Measurements from ENCODE around the gene FZD4. TPM values are rescaled to one million over a fixed set of nuclear protein-coding genes. Genes with fewer than 3 reads are reported as not detected.
"Not testable (repeated sequence)": the region's sequence is repeated elsewhere in the genome, so short reads cannot be mapped to it uniquely, and the experiment has no call there.

The FZD4 gene
- total RNA-seq, 1 experiment from 2014 or later = 2.6 TPM

DNA sequence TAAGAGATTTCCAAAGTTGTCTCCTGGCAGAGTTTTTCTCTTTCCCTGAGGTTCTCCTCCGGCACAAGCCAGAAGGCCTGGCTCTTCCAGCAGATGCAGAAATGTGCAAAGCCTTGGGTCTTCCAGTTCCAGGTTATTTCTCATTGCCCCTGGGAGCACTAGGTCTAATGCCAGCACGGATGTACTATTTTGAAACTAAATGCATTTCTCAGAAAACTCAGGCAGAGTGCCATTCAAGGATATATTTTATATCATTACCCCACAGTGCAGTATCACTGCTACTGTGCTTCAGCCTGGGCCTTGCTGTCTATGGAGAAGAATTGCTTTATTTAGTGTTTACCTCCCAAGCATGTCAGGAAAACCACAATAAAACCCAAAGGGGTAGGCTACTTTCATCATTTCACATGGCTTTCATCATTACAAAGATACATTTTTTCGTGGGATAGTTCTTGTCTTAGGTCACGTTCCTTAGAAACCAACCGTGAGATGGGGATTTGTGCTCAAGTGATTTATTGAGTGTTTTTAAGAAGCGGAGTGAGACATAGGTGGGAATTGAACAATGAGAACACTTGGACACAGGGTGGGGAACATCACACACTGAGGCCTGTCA is 22.4 kb upstream of the FZD4 start:
- BruUV-seq (replicated peaks) = no TSS peak
- DNase-seq = no peak
- Histone ChIP-seq H3K9me2 (ENCODE audit: insufficient read depth) (no peaks in the 10 kb centered on the region), H3K79me2 (ENCODE audit: low read depth) (no peaks in the 10 kb centered on the region), H3K27me3 (ENCODE audit: insufficient read depth, low read depth) (no peaks in the 10 kb centered on the region), H3K4me2 (no peak overlapping the region), H3K36me3 (ENCODE audit: low read depth) (no peaks in the 10 kb centered on the region), H3K27ac (no peak overlapping the region), H2AFZ (no peak overlapping the region), H3K4me3 (no peak overlapping the region), H3K4me1 (replicated peaks; ENCODE audit: insufficient read depth) (peaks cover 5% of the 10 kb centered on the region), H3F3A (ENCODE audit: insufficient read depth, low read depth) (peaks cover 4% of the 10 kb centered on the region; the same call in 1 of the 2 replicates), H3K9me3 (ENCODE audit: insufficient read depth, low read depth) (peaks cover 11% of the 10 kb centered on the region), H4K20me1 (ENCODE audit: insufficient read depth) (no peaks in the 10 kb centered on the region)
- intact Hi-C loops (cut with micrococcal nuclease; ENCODE audit: unreplicated experiment) = loop anchor here (1.0 kb wide), 1 partner anchor 313 kb away; no protein-coding TSS in a partner anchor
- POLR2A ChIA-PET (ENCODE audit: unreplicated experiment) = no interaction called here
- CTCF ChIA-PET = no interaction called here
- TF ChIP-seq, protein P1, sequence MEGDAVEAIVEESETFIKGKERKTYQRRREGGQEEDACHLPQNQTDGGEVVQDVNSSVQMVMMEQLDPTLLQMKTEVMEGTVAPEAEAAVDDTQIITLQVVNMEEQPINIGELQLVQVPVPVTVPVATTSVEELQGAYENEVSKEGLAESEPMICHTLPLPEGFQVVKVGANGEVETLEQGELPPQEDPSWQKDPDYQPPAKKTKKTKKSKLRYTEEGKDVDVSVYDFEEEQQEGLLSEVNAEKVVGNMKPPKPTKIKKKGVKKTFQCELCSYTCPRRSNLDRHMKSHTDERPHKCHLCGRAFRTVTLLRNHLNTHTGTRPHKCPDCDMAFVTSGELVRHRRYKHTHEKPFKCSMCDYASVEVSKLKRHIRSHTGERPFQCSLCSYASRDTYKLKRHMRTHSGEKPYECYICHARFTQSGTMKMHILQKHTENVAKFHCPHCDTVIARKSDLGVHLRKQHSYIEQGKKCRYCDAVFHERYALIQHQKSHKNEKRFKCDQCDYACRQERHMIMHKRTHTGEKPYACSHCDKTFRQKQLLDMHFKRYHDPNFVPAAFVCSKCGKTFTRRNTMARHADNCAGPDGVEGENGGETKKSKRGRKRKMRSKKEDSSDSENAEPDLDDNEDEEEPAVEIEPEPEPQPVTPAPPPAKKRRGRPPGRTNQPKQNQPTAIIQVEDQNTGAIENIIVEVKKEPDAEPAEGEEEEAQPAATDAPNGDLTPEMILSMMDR (conservative IDR thresholded peaks at IDR 0.05) = no peak
- TF ChIP-seq EZH2 (IDR thresholded peaks at IDR 0.05; ENCODE audit: low read depth) = no peak

DNA sequence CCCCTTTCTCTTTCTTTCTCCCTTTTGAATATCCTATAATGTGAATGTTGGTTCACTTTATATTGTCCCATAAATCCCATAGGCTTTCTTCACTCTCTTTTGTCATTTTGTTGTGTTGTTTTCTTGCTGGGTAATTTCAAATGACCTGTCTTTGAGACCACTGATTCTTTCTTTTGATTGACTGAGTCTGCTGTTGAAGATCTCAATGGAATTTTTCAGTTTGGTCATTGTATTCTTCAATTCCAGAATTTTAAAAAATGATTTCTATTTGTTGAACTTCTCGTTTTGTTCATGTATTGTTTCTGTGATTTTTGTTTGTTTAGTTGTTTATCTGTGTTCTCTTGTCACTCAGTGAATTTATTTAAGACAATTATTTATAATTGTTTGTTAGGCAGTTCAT is 17.5 kb upstream of the FZD4 start:
- no peak for DNase-seq
- TF ChIP-seq, protein P1 (conservative IDR thresholded peaks at IDR 0.05) = no peak
- TF ChIP-seq EZH2 (IDR thresholded peaks at IDR 0.05; ENCODE audit: low read depth) = no peak
- ChIA-PET POLR2A (ENCODE audit: unreplicated experiment) (interaction anchor here (0.6 kb wide), 1 partner anchor 17 kb away, joined by 3 read pairs; no protein-coding TSS in a partner anchor), CTCF (no interaction called here)
- Histone ChIP-seq H3K4me2 (no peak overlapping the region), H3K27ac (no peak overlapping the region), H2AFZ (no peak overlapping the region), H3K36me3 (ENCODE audit: low read depth) (no peaks in the 10 kb centered on the region), H3K9me3 (ENCODE audit: insufficient read depth, low read depth) (peaks cover 11% of the 10 kb centered on the region), H3F3A (ENCODE audit: insufficient read depth, low read depth) (no peaks in the 10 kb centered on the region), H4K20me1 (ENCODE audit: insufficient read depth) (no peaks in the 10 kb centered on the region), H3K27me3 (ENCODE audit: insufficient read depth, low read depth) (no peaks in the 10 kb centered on the region), H3K4me3 (no peak overlapping the region), H3K4me1 (replicated peaks; ENCODE audit: insufficient read depth) (no peaks in the 10 kb centered on the region), H3K9me2 (ENCODE audit: insufficient read depth) (no peaks in the 10 kb centered on the region), H3K79me2 (ENCODE audit: low read depth) (no peaks in the 10 kb centered on the region)
- BruUV-seq (replicated peaks) = no TSS peak
- intact Hi-C loops (cut with micrococcal nuclease; ENCODE audit: unreplicated experiment) = no loop called here

DNA sequence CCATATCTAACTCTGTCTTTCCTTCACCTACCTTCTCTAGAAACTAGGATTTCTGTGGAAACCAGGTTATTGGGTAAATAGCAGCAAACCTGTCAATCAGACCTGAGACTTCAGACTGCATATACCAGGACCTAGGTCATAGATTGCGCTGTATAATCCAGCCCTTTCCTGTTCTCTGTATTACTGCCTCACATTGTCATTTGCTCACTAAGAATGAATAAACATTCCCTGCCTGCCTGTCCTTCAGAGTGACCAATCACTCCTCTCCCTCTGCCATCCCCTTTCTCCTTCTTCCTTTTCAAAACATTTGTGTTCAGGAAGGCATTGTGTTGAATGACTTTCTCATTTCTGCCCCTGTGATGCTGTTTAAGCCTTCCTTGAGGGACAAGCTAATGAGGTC is 14.1 kb upstream of the FZD4 start:
- Histone ChIP-seq H3K27me3 (ENCODE audit: insufficient read depth, low read depth) (no peaks in the 10 kb centered on the region), H3K4me1 (replicated peaks; ENCODE audit: insufficient read depth) (no peaks in the 10 kb centered on the region), H2AFZ (no peak overlapping the region), H3K36me3 (ENCODE audit: low read depth) (no peaks in the 10 kb centered on the region), H4K20me1 (ENCODE audit: insufficient read depth) (no peaks in the 10 kb centered on the region), H3F3A (ENCODE audit: insufficient read depth, low read depth) (no peaks in the 10 kb centered on the region), H3K79me2 (ENCODE audit: low read depth) (no peaks in the 10 kb centered on the region), H3K27ac (no peak overlapping the region), H3K4me3 (no peak overlapping the region), H3K9me2 (ENCODE audit: insufficient read depth) (no peaks in the 10 kb centered on the region), H3K4me2 (no peak overlapping the region), H3K9me3 (ENCODE audit: insufficient read depth, low read depth) (peaks cover 11% of the 10 kb centered on the region)
- CTCF ChIA-PET = no interaction called here
- no TSS peak for BruUV-seq (replicated peaks)
- no peak for TF ChIP-seq EZH2 (IDR thresholded peaks at IDR 0.05; ENCODE audit: low read depth)
- TF ChIP-seq, protein P1 (conservative IDR thresholded peaks at IDR 0.05) = no peak
- DNase-seq = no peak
- intact Hi-C loops (cut with micrococcal nuclease; ENCODE audit: unreplicated experiment) = no loop called here
- POLR2A ChIA-PET (ENCODE audit: unreplicated experiment) = no interaction called here

DNA sequence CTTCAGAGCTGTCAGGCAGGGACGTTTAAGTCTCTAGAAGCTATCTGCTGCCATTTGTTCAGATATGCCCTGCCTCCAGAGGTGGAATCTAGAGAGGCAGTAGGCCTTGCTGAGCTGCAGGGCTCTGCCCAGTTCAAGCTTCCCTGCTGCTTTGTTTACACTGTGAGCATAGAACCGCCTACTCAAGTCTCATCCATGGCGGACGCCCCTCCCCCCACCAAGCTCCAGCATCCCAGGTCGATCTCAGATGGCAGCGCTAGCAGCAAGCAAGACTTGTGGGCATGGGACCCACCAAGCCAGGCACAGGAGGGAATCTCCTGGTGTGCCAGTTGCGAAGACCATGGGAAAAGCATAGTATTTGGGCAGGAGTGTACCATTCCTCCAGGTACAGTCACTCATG is 12.4 kb upstream of the FZD4 start:
- CTCF ChIA-PET = not testable (repeated sequence)

More for the DNA sequence above, 12.4 kb upstream of the FZD4 start:
- H2AFZ ChIP-seq; POLR2A ChIA-PET (ENCODE audit: unreplicated experiment); DNase-seq; H3K4me2 ChIP-seq; H3K27me3 ChIP-seq (ENCODE audit: insufficient read depth, low read depth); H3K79me2 ChIP-seq (ENCODE audit: low read depth); H3F3A ChIP-seq (ENCODE audit: insufficient read depth, low read depth); BruUV-seq (replicated peaks); H3K9me2 ChIP-seq (ENCODE audit: insufficient read depth); H3K9me3 ChIP-seq (ENCODE audit: insufficient read depth, low read depth); H4K20me1 ChIP-seq (ENCODE audit: insufficient read depth); H3K27ac ChIP-seq; H3K4me1 ChIP-seq (replicated peaks; ENCODE audit: insufficient read depth); H3K36me3 ChIP-seq (ENCODE audit: low read depth); H3K4me3 ChIP-seq; intact Hi-C loops (cut with micrococcal nuclease; ENCODE audit: unreplicated experiment): not testable (repeated sequence)
